SK-N-SH (cell line): ENCODE measurements around the gene ZNF576.

Source experiments
- FOXM1 ChIP-seq: IDR thresholded peaks from 2 replicates; pipeline ENCODE4 v1.4.0; 2012; ENCODE audit warnings: low read depth, mild to moderate bottlenecking
- NRF1 ChIP-seq: IDR thresholded peaks from 2 replicates; pipeline ENCODE4 v1.6.1; 2012; ENCODE audit warnings: low read depth, mild to moderate bottlenecking, low read length
- POLR2AphosphoS5 ChIP-seq: IDR thresholded peaks from 2 replicates; pipeline ENCODE4 v1.6.1; 2012; ENCODE audit warnings: low read depth, low read length
- TCF12 ChIP-seq: IDR thresholded peaks from 2 replicates; pipeline ENCODE4 v1.4.0; 2012
- TF ChIP-seq, protein P1 (sequence below): fragments of 200-600 bp; sonication (generic); IDR thresholded peaks from 2 replicates; pipeline ENCODE4 v1.6.1; 2017; ENCODE audit warnings: antibody characterized with exemption, mild to moderate bottlenecking, moderate library complexity
- TF ChIP-seq, protein P2 (sequence below): IDR thresholded peaks from 2 replicates; pipeline ENCODE4 v1.6.1; 2012; ENCODE audit warnings: mild to moderate bottlenecking, low read depth, low read length, moderate library complexity

DNA sequence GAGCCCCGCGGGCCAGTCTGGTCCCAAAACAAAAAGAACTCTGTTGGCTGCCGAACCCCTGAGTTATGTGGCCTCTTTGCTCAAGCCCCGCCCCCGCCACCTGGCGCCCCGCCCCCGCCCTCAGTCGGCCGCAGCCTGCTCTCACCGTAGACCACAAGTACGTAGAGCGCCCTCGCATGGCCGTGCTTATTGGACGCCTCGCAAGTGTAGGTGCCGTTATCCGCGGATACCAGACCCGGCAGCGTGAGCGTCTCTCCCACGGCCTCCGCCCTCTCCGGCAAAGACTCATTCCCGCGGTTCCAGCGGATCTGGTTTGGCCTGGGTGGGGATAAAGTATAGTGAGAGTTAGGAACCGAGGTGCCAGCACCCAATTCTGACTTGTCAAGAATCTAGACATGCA is 28.5 kb downstream of the ZNF576 start:
- TF ChIP-seq, protein P1, sequence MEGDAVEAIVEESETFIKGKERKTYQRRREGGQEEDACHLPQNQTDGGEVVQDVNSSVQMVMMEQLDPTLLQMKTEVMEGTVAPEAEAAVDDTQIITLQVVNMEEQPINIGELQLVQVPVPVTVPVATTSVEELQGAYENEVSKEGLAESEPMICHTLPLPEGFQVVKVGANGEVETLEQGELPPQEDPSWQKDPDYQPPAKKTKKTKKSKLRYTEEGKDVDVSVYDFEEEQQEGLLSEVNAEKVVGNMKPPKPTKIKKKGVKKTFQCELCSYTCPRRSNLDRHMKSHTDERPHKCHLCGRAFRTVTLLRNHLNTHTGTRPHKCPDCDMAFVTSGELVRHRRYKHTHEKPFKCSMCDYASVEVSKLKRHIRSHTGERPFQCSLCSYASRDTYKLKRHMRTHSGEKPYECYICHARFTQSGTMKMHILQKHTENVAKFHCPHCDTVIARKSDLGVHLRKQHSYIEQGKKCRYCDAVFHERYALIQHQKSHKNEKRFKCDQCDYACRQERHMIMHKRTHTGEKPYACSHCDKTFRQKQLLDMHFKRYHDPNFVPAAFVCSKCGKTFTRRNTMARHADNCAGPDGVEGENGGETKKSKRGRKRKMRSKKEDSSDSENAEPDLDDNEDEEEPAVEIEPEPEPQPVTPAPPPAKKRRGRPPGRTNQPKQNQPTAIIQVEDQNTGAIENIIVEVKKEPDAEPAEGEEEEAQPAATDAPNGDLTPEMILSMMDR = no peak
- TF ChIP-seq POLR2AphosphoS5 (no peak), TCF12 (no peak), NRF1 (no peak), FOXM1 (no peak)
- TF ChIP-seq, protein P2, sequence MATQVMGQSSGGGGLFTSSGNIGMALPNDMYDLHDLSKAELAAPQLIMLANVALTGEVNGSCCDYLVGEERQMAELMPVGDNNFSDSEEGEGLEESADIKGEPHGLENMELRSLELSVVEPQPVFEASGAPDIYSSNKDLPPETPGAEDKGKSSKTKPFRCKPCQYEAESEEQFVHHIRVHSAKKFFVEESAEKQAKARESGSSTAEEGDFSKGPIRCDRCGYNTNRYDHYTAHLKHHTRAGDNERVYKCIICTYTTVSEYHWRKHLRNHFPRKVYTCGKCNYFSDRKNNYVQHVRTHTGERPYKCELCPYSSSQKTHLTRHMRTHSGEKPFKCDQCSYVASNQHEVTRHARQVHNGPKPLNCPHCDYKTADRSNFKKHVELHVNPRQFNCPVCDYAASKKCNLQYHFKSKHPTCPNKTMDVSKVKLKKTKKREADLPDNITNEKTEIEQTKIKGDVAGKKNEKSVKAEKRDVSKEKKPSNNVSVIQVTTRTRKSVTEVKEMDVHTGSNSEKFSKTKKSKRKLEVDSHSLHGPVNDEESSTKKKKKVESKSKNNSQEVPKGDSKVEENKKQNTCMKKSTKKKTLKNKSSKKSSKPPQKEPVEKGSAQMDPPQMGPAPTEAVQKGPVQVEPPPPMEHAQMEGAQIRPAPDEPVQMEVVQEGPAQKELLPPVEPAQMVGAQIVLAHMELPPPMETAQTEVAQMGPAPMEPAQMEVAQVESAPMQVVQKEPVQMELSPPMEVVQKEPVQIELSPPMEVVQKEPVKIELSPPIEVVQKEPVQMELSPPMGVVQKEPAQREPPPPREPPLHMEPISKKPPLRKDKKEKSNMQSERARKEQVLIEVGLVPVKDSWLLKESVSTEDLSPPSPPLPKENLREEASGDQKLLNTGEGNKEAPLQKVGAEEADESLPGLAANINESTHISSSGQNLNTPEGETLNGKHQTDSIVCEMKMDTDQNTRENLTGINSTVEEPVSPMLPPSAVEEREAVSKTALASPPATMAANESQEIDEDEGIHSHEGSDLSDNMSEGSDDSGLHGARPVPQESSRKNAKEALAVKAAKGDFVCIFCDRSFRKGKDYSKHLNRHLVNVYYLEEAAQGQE = no peak
